ENCODE measurements around the gene NDUFAF7. TPM values are rescaled to one million over a fixed set of nuclear protein-coding genes. Genes with fewer than 3 reads are reported as not detected.

Gene NDUFAF7
- total and polyA plus RNA-seq, 2 of the 13 experiments (the other 11 are each of a cell fraction or from before 2014, with no cell fraction given) = 27.0 to 40.8 TPM

DNA sequence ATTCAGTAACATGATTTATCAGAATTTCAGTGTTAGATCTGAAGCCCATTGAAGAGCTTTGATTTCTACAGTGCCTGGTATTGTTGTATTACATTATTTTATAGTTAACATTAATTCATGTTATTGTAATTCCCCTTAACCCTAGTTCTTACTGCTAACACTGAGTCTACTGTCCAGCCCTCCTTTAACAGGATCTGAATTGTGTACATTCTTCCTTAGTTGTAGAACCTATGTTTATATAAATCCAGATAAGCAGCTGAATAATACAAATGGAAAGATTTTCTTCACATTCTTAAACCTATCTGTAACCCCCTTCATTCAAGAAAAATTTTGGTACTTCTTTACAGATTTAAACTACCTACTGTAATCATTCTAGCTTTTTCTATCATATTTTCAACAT is 14.7 kb downstream of the NDUFAF7 start:
- ATAC-seq = no peak
- no peaks in the 10 kb centered on the region for H3K4me1 ChIP-seq (ENCODE audit: insufficient read depth, low read length)
- POLR2A ChIA-PET = interaction anchor here (0.7 kb wide), 1 partner anchor 15 kb away, joined by 3 read pairs; the partner anchor contains the start of genes CEBPZ and NDUFAF7
- TF ChIP-seq TERF1 (CRISPR knock-in tag; IDR thresholded peaks at IDR 0.05) (no peak), ZNF850 (CRISPR knock-in tag; conservative IDR thresholded peaks at IDR 0.05) (no peak), DMAP1 (CRISPR knock-in tag; IDR thresholded peaks at IDR 0.05) (no peak), ZNF451 (CRISPR knock-in tag; IDR thresholded peaks at IDR 0.05) (no peak)
- TF ChIP-seq, protein P1, sequence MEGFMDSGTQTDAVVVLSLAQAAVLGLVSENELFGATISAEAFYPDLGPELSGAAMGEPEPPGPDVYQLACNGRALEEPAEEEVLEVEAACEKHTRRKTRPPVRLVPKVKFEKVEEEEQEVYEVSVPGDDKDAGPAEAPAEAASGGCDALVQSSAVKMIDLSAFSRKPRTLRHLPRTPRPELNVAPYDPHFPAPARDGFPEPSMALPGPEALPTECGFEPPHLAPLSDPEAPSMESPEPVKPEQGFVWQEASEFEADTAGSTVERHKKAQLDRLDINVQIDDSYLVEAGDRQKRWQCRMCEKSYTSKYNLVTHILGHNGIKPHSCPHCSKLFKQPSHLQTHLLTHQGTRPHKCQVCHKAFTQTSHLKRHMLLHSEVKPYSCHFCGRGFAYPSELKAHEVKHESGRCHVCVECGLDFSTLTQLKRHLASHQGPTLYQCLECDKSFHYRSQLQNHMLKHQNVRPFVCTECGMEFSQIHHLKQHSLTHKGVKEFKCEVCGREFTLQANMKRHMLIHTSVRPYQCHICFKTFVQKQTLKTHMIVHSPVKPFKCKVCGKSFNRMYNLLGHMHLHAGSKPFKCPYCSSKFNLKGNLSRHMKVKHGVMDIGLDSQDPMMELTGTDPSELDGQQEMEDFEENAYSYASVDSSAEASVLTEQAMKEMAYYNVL (CRISPR knock-in tag; IDR thresholded peaks at IDR 0.05; ENCODE audit: borderline replicate concordance) = no peak
- H4K20me1 ChIP-seq (ENCODE audit: insufficient read depth, low read length) = no peaks in the 10 kb centered on the region
- CTCF ChIA-PET (ENCODE audit: low intra/inter-chr PET ratio, low total read pairs) = no interaction called here
- in situ Hi-C loops (cut with HindIII; ENCODE audit: extremely low pct_ligation_motif_present, low pct_unique_long_range_greater_than_20kb) (no loop called here), intact Hi-C loops (cut with micrococcal nuclease; ENCODE audit: unreplicated experiment) (no loop called here)
- H3K79me2 ChIP-seq (ENCODE audit: insufficient read depth, low read length) = no peaks in the 10 kb centered on the region
- no peak overlapping the region for H2AFZ ChIP-seq (ENCODE audit: low read length)
- no peaks in the 10 kb centered on the region for H3K27me3 ChIP-seq (ENCODE audit: control insufficient read depth in 1 of 2, insufficient read depth in 2 of 2, low read length in 2 of 2)
- no peak overlapping the region for H3K4me3 ChIP-seq (replicated peaks in 1 of 3; ENCODE audit: insufficient read depth in 1 of 3, low read depth in 2 of 3, low read length in 3 of 3)
- no peak for FAIRE-seq
- BruUV-seq (replicated peaks) = no TSS peak
- H3K4me2 ChIP-seq (ENCODE audit: low read depth, low read length) = no peak overlapping the region
- DNase-seq (ENCODE audit: low spot score) = no peak
- no peak overlapping the region for H3K9ac ChIP-seq (ENCODE audit: insufficient read depth, low read depth, low read length)
- H3K27ac ChIP-seq (ENCODE audit: extremely low read length, insufficient read depth, low read length) = no peak overlapping the region
- H3K9me3 ChIP-seq (ENCODE audit: low read length) = no peaks in the 10 kb centered on the region
- peaks cover 12 to 79% of the 10 kb centered on the region in 2 experiments for H3K36me3 ChIP-seq (replicated peaks in 1 of 2; ENCODE audit: control insufficient read depth in 1 of 2, insufficient read depth in 2 of 2, low read length in 2 of 2)
